GM12892 (cell line): ENCODE results near the gene DDX59.

Source experiments
- DNase-seq: peaks from one replicate; pipeline ENCODE4 v3.0.0; 2011; ENCODE audit not compliant: insufficient read length
- FAIRE-seq: peaks from 2 replicates; lab custom pipeline; 2011; peaks lifted over from hg19 to GRCh38; lab: Jason Lieb, UNC
- POLR2A ChIP-seq: IDR thresholded peaks from 2 replicates; pipeline ENCODE4 v1.6.1; 2011; ENCODE audit warnings: low read depth, low read length, control low read depth
- POLR2AphosphoS5 ChIP-seq: IDR thresholded peaks from 2 replicates; pipeline ENCODE4 v1.6.1; 2011; ENCODE audit warnings: low read depth, low read length, control low read depth
- TAF1 ChIP-seq: IDR thresholded peaks from 2 replicates; pipeline ENCODE4 v1.6.1; 2011; ENCODE audit warnings: low read depth, mild to moderate bottlenecking, control low read depth, low read length, borderline replicate concordance

The DDX59 gene

DNA sequence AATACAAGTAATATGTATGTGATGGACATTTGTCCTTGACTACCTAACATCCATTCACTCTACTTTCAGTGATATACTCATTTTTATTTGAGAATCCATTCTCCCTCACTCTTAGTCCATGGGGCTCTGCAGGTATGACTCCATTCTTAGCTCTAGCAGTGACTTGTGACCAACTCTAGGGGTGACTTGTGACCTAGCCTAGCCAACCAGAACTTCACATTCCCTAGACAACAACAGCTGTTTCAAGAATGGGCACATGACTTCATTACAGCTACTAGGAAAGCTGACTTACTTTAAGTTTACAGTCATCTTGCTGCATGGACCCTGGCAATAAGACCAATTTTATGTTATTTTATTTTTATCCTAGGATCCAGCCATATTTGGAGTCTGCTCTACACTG is 23.6 kb upstream of the DDX59 start:
- DNase-seq (no peak), FAIRE-seq (no peak)
- TF ChIP-seq TAF1 (no peak), POLR2AphosphoS5 (no peak), POLR2A (no peak)

DNA sequence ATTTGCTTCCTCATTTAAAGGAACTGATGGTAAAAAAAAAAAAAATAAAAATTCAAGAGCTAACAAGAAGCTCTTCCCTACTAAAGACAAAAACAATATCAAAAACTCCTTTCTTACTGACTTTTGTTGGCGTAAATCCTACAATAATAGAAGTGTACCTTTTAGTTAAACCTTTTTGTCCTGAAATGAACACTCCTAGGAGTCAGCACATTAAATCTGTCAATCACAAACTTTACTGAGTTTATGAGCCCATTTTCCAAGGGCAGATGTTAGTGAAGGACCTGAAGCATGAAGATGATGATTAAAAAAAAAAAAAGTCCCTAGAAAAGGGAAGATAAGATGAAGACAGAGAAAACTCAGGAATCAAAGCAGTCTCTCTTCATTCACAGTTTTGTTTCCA is 22.6 kb upstream of the DDX59 start:
- TF ChIP-seq TAF1 (no peak), POLR2AphosphoS5 (no peak), POLR2A (no peak)
- FAIRE-seq (no peak), DNase-seq (no peak)

DNA sequence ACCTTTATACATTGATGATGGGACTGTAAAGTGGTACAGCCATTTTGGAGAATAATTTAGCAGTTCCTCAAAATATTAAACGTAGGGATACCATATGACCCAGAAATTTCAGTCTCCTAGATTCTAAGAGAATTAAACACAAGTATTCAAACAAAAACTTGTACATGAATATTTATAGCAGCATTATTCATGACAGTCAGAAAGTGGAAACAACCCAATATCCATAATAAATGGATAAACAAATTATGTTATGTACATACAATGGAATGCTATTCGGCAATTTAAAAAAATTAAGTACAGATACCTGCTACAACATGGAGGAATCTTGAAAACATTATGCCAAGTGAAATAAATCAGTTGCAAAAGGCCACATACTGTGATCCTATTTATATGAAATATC is 16.9 kb upstream of the DDX59 start:
- DNase-seq (no peak), FAIRE-seq (no peak)
- TF ChIP-seq POLR2AphosphoS5 (no peak), POLR2A (no peak)

DNA sequence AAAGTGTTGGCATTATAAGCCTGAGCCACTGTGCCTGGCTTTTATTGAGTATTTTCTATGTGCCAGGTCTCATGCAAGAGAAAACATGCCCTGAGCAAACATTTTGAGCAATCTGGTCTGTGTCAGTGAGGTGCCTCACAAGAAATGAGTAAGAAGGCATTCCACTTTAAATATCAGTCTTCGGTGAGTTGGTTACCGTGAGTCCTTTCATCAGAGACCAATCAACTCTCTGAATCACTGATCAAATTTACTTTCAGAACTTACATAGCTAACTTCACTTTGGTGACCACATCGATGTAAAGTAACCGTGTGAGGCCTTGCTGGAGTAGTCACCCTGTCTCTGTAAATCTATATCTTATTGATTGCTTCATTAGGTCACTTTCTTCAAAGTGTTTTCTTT is 14.3 kb upstream of the DDX59 start:
- no peak for DNase-seq
- FAIRE-seq = no peak

DNA sequence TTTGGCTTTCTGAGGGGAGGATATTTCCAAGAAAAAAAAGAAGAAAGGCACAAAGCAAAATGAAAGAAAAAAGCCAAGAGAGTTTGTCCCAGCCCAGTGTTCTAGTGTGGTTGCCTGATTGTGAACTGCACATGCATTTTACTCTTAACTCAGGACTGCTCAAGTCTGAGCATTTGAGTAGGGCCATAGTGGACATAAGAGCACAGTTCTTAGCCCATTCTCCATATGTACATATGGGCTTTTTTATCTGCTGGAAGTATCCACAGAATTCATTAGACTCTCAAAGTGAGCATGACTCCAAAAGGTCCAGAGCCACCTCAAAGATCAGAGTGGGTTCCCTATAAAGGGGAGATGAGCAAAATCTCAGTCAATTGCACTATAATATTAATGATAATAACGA is 13.6 kb upstream of the DDX59 start:
- DNase-seq (no peak), FAIRE-seq (no peak)
- no peak for TF ChIP-seq POLR2AphosphoS5
- TF ChIP-seq POLR2A = no peak
- no peak for TF ChIP-seq TAF1

More for the DNA sequence above, 14.3 kb upstream of the DDX59 start:
- TF ChIP-seq TAF1 (no peak), POLR2A (no peak), POLR2AphosphoS5 (no peak)

DNA sequence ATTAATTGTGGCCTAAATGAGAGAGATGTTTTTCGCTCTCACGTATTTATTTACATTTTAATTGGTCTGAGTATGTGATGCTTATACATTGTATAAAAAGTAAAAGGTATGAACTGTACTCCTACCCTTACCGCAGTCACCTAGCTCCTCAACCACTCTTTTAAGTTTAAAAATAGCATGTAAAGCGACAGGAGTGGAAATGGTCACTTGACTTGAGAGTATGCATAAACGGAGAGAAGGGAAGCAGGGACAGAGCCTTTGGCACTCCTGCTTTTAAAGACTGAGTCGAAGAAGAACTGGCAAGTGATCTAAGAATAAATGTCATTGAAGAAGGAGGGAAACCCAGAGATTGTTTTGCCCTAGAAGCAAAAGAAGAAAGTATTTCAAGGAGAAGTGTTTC is 11.5 kb upstream of the DDX59 start:
- no peak for FAIRE-seq
- TF ChIP-seq POLR2A = no peak
- TF ChIP-seq TAF1 = no peak
- TF ChIP-seq POLR2AphosphoS5 = no peak
- DNase-seq = no peak

DNA sequence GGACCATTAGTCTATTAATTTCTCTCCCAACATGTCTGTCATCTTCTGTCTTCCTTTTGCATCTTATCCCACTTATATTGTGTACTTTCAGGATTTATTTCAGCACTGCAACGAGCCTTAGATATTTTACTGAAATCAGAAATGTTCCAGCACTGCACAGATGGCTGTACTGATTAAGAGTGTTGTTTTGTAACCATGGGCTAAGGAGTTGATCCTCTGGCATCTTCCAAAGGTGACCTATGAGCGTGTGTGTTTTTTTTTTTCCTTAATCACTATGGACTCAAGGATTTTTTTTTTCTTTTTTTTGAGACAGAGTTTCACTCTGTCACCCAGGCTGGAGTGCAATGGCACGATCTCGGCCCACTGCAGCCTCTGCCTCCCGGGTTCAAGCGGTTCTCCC is 7.1 kb upstream of the DDX59 start:
- TF ChIP-seq TAF1 = no peak
- TF ChIP-seq POLR2A = no peak
- no peak for TF ChIP-seq POLR2AphosphoS5
- no peak for FAIRE-seq
- no peak for DNase-seq

DNA sequence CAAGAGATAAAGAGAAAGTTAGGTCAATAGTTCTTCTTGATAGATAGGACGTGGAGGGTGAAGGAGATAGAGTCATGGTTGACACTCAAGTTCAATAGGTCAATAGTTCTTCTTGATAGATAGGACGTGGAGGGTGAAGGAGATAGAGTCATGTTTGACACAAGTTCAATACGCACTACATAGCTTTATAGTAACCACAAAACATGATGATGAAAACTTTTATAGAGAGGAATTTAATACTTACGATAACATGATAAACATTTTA is 5.8 kb upstream of the DDX59 start:
- FAIRE-seq (no peak), DNase-seq (no peak)
- TF ChIP-seq POLR2A = no peak
- TF ChIP-seq TAF1 = no peak
- TF ChIP-seq POLR2AphosphoS5 = no peak

DNA sequence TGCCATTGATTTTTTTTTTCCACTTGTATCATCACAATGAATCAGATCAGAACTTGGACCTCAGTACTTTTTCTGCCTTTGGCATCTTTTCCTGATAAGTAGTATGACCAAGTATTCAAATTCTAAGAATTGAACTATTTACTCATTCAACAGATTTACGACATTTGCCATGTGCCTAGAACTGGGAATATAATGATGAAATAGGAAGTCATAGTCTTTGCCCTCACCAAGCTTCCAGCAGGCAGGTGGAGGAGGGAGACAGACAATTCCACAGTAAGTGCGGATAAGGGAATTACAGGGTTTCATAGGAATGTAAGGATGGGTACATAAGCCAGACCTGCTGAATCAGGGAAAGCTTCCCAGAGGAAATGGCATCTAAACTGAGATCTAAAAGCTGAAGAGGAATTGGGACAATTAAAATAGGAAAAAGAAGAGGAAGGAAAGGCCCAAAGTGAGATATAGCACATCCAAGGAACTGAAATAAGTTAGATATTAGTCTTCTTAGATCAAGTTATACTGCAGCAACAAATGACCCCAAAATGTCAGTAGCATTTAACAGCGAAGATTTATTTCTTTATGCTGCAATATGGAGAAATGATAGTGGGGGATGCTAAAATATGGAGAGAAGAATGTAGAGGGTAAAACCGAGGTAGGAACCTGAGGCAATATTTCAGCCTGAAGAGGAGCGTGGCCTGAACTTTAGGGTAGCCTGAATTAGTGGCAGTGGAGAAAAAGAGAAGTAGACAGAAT is 5.3 kb upstream of the DDX59 start:
- DNase-seq (no peak), FAIRE-seq (no peak)
- TF ChIP-seq POLR2AphosphoS5 = no peak
- TF ChIP-seq POLR2A = no peak
- TF ChIP-seq TAF1 = no peak

DNA sequence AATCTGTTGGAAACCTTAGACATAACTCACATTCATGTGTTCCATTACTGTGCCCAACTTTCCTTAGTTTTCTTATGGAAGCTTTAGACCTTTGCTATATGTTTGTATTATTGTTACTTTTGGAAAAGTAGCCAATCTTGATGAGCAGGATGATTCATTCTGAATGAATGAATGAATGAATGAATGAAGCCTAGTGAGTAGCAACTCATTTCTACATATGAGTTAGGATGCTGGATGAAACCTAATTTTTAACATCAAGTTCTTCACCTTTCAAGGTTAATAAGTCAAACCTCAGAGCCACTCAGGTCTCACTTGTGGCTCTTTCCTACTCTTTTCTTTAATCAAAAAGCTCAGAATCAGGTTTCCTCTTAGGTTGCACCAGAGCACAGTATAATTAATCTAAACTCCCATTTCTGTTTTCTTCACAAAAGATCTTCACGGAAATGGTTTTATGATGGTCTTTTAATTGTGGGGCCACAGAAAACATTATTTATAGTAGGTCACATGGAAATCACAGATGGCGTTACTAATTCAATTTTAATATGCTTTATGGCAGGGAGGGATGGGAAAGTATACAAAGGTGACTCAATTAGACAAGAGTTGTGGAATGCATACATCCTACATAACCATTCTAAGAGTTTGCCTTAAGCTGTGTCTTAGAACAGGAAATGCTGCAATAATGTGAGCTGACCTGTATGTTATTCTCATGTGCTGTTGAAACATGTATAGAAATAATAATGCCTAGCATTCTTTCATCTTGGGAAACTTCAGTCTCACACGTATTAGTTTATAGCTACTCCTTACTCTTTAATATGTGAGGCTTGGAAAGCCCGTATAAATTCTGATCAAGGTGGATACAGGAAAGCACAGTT is 4.5 kb upstream of the DDX59 start:
- TF ChIP-seq POLR2A (no peak), POLR2AphosphoS5 (no peak), TAF1 (no peak)
- FAIRE-seq = no peak
- no peak for DNase-seq

DNA sequence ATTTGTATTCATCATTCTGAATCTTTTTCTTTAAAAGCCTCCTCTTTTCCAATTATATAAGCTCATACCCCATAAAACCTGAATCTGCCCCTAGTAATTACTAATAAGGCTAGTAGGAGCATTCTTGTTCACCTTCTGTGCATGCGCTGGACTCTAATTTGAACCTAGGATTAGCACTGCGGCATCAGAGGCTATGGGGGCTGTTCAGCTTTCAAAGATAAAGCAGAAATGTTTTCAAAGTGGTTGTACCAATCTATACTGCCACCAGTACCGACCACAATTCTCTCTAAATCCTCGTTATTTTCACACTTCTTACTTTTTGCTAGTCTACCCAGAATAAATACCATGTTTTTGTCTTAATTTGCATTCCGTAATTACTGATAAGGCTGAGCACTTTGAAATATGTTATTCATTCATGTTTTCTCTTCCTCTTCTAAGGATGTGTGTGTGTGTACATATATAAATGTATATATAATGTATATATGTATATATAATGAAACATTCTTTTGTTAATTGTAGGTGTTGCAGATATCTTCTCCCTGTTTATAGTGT is 1.6 kb upstream of the DDX59 start:
- FAIRE-seq = no peak
- TF ChIP-seq POLR2AphosphoS5 (no peak), POLR2A (no peak), TAF1 (no peak)
- no peak for DNase-seq
